ENCODE results near the gene PDAP1.

DNA sequence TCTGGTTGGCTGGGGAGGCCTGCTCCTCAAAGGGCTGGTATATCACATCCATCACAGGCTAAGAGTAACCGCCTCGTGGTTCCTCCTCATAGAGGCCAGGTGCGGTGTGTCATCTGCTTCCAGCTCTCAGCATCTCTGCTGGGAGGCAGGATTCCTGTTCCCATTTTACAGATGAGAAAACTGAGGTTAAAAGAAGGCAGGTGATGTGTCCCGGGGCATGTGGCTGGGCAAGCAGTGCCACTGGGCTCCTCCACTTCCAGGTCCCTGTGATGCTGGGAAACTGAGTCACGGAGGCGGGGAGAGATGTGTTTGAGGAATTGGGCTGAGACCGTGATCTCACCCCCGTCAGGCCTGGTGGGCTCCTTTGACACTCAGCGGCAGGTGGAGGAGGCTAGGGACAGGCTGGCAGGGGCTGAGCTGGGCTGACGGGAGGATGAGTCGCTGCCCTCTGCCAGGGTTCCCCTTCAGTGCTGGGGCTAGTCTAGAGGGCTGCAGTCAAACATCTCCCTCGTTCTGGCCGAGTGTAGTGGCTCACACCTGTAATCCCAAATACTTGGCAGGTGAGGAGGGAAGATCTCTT, 24.5 kb downstream of the PDAP1 start:
- TF ChIP-seq, protein P1, sequence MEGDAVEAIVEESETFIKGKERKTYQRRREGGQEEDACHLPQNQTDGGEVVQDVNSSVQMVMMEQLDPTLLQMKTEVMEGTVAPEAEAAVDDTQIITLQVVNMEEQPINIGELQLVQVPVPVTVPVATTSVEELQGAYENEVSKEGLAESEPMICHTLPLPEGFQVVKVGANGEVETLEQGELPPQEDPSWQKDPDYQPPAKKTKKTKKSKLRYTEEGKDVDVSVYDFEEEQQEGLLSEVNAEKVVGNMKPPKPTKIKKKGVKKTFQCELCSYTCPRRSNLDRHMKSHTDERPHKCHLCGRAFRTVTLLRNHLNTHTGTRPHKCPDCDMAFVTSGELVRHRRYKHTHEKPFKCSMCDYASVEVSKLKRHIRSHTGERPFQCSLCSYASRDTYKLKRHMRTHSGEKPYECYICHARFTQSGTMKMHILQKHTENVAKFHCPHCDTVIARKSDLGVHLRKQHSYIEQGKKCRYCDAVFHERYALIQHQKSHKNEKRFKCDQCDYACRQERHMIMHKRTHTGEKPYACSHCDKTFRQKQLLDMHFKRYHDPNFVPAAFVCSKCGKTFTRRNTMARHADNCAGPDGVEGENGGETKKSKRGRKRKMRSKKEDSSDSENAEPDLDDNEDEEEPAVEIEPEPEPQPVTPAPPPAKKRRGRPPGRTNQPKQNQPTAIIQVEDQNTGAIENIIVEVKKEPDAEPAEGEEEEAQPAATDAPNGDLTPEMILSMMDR (IDR thresholded peaks at IDR 0.05), result no peak
- TF ChIP-seq POLR2A (IDR thresholded peaks at IDR 0.05), result no peak

All from lower leg skin (tissue), 3 donors.